GM19467 (cell line): ENCODE data around the gene GABRD.

Experiments
- ATAC-seq: cut with Tn5 transposase; IDR thresholded peaks from one replicate; pipeline ENCODE4 v1.9.1; 2021; ENCODE audit warnings: mild to moderate bottlenecking, moderate library complexity; ENCODE audit not compliant: unreplicated experiment

Gene GABRD

GRCh38 chr1:2050793-2051682 lies 31.9 kb downstream of the GABRD start:
- no peak for ATAC-seq

- no peak for ATAC-seq
These were observed 33.0 kb downstream of the GABRD start for GRCh38 chr1:2052054-2052679.

- no peak for ATAC-seq
These were observed 33.6 kb downstream of the GABRD start for GRCh38 chr1:2052756-2053155.

- ATAC-seq: no peak
These were observed 34.1 kb downstream of the GABRD start for GRCh38 chr1:2053217-2053616.

GRCh38 chr1:2053784-2054376 lies 34.7 kb downstream of the GABRD start:
- no peak for ATAC-seq

- no peak for ATAC-seq
These were observed 35.4 kb downstream of the GABRD start for GRCh38 chr1:2054560-2054959.

- no peak for ATAC-seq
These were observed 36.9 kb downstream of the GABRD start for GRCh38 chr1:2055911-2056575.

- ATAC-seq: no peak
These were observed 37.9 kb downstream of the GABRD start for GRCh38 chr1:2056955-2057590.

GRCh38 chr1:2059290-2059953 lies 40.3 kb downstream of the GABRD start:
- ATAC-seq: no peak

GRCh38 chr1:2060072-2060471 lies 40.9 kb downstream of the GABRD start:
- no peak for ATAC-seq

GRCh38 chr1:2060535-2060934 lies 41.4 kb downstream of the GABRD start:
- ATAC-seq: no peak

GRCh38 chr1:2061065-2061778 lies 42.1 kb downstream of the GABRD start:
- no peak for ATAC-seq

GRCh38 chr1:2065699-2066098 lies 46.6 kb downstream of the GABRD start:
- no peak for ATAC-seq

GRCh38 chr1:2067393-2067792 lies 48.2 kb downstream of the GABRD start:
- no peak for ATAC-seq

GRCh38 chr1:2067981-2068380 lies 48.8 kb downstream of the GABRD start:
- ATAC-seq: no peak

GRCh38 chr1:2068951-2069350 lies 49.8 kb downstream of the GABRD start:
- no peak for ATAC-seq

- ATAC-seq: no peak
These were observed 50.9 kb downstream of the GABRD start for GRCh38 chr1:2070016-2070415.

GRCh38 chr1:2070800-2071530 lies 51.8 kb downstream of the GABRD start:
- ATAC-seq: no peak
